T-helper 9 cell (primary cell): ENCODE data around the gene RBFOX2.

Experiments
- DNase-seq: peaks from one replicate; pipeline ENCODE4 v3.0.0-alpha.2; 2020

Gene RBFOX2

GRCh38 chr22:35921044-35921443 is 107.6 kb downstream of the RBFOX2 start:
- no peak for DNase-seq

DNA sequence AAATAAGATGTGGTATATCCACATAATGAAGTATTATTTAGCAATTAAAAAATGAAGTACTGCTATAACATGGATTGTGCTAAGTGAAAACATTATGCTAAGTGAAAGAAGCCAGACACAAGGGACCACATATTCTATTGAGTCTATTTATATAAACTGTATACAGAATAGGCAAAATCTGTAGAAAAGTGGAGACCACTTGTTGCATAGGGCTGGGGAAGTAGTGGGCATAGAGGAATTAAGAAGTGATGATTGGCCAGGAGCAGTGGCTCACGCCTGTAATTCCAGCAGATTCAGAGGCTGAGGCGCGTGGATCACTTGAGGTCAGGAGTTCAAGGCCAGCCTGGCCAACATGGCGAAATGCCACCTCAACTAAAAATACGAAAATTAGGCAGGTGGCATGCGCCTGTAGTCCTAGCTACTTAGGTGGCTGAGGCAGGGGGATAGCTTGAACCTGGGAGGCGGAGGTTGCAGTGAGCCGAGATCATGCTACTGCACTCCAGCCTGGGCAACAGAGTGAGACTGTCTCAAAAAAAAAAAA is 109.6 kb downstream of the RBFOX2 start:
- no peak for DNase-seq

DNA sequence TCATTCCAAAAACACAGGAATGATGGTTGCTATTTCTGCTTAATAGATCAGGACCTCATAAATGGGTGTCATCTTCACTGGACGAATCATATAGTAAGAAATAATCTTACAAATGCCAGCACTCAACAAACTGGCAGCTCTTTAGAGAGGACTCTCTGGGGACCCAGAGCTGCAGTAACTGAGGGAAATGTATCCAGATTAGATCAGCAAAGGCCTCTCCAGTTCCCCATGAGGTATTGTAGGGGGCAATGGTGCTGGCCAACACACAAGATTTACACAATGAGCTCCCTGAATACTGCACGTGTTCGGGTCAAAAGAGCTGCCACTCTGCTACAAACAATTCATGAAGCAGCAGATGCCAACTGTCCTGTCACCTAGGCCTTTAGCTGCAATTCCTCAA is 110.2 kb downstream of the RBFOX2 start:
- DNase-seq: no peak

DNA sequence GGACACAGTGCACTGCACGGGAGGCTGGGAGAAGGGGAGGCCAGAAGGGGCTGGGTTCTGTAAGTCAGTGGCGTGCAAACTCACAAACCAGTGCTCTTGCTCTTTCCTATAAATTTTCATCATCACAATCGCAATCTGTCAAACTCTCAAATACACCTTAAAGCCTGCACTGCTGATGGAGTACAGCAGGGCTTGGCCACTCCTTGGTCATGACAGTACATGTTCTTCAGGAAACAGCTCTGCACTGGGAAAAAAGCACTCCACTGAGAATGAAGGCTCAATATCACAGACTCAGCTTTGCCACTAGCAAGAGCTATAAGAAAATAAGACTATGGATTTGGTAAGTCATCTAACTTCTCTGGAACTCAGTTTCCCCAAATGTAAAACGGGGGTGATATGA is 111.0 kb downstream of the RBFOX2 start:
- no peak for DNase-seq

DNA sequence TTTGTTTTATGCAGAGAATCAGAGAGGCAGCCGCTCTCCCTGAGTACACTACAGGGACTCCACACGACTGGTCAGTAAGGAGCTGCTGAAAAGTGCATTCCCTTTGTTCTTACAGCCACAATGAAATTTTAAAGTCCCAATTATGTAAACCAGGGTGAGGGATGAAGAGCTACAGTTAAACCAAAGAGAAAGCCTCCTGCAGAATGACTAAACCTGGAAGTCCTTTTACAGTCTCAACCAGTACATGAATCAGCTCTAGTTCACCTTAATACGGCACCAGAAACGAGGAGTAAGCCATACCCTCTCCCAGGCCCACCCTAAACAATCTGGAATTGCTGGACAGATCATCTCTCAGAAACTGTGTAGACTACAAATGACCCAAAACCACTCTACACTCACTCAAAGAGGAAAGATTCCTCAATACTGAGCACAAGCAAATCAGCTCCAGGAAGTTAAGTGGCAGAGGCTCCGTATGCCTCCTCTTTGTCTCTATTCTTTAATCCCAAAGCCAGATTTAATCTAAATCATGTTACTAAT is 113.1 kb downstream of the RBFOX2 start:
- no peak for DNase-seq

DNA sequence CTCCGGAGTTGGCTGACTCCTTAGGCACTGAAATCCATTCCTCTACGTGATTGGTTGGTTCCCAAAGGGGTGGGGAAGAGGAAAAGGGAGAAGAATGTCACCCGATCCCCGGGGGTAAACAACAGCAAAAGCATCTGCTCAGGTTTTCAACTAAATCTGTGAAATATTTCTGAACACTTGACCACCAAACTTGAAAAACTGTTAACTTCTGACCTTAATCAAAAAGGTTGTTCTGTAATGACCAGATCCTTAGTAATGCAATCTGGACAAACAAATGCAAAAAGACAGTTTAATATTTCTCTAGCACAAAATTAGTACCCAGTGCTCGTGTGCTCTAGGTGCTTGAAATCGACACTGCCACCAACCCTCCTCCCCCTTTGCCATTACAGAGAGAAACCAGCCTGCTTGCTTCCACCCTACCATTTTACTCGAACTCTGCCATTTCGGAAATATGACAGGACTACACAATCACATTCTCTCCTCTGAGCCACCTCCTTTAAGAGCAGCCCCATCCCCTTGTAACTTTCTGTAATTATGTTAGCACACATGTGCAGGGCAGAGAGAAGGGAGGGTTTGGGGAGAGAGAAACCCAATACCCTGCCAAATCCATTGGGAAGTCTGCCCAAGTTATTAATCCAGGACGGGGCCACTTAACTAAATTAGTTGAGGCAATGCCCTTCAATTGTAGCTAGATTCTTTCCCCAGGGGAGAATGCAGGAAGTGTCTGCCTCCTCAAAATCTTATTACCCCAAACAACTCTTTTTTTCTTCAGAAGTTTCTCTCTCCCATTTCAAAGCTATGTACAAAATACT is 113.8 kb downstream of the RBFOX2 start:
- no peak for DNase-seq

DNA sequence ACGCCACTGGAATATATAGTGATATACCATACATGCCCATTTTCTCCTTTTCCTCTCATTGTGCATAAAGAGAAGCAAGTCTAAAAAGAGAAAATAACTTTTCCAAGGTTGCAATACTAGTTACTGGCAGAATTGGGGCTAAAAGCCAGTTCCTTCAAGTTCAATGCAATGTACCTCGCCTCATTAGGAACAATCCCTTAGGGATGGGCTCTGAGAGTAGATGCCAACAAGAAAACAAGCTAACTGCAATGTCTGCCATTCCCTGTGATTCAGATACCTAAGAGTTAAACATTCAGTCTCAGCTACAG is 114.3 kb downstream of the RBFOX2 start:
- DNase-seq: no peak

- DNase-seq: no peak
These were observed 114.7 kb downstream of the RBFOX2 start for GRCh38 chr22:35913925-35914324.

DNA sequence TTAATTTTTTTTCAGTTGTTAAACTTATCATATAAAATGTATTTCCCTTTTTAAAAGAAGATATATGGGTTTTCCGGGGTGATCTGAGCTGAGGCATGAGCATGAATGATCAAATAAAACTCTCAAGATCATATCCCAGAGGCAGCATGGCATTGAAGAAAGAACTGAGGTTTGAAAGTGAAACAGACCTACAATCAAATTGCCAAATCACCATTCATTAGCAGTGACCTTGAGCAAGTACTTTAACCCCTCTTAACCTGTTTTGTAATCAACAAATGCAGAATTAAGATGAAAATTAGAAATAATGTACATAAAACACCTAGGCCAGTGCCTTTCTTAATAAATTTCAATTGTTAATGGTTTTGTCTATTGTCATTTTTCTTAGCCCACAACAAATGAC is 116.0 kb downstream of the RBFOX2 start:
- no peak for DNase-seq

DNA sequence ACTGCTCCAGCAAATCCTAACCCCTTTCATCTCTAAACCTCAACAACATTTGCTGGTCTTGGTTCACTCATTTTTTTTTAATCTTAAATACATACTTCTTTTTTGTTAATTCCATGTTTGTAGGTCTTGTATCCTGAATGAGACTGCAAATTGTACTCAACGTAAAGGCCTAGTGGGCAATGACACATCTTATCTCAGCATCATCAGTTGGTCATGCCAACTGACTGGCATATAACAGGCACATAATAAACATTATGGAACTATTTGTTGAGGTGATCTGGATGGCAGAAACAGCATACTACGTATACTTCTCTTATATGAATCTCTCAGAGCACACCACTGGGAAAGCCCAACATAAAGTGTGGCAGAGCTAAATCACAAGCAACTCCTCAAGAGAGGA is 116.7 kb downstream of the RBFOX2 start:
- no peak for DNase-seq

DNA sequence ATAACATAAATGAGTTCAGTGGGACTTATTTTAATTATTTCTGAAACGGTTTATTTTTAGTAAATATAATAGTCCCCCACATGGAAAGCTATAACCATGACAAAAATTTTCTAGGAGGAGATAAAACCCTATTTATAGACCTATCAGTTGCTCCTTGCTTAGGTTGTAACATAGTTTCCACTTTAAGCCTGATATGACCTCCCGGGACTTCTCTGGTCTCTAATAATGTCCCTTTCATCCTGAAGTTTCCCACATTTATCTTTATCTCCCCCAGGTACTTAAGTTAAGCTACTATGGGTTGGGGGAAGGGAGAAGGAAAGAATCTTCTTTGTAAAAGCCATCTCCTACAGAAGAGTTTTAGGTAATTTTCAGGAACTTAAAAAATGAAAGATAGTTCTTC is 117.7 kb downstream of the RBFOX2 start:
- DNase-seq: no peak

DNA sequence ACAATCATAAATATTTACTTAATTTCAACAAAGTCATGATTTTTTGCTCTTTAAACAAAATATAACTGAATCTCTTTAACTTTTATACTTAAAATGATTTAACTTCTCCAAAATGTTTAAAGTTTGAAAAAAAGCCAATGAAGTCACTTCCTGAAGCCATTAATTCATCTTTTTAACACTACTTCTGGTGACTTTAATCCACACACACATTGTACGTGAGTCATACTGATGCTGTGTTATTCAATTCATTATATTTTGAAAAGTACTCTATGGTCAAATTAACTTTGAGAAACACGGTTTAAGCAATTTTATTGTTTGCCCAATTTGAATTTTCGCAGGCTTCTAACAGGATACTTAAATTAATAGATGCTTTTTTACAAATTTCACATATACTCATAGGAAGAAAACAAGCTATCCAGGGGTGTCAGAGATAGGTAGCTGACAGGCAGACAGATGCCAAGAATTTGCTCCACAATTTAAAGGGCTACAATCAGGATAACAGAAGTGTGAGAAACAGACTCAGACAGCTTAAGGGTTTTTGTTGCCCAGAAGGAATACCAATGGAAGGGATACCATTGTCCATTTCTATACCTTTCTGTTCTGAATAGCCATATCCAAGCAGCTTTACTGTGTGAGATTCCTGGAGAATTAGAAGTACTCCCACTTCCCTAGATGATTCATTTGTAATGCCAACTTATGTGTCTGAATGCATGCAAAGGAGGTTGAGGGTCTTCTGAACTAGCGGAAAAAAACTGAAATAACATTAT is 118.4 kb downstream of the RBFOX2 start:
- no peak for DNase-seq

GRCh38 chr22:35905894-35906293 is 122.7 kb downstream of the RBFOX2 start:
- no peak for DNase-seq

- no peak for DNase-seq
These were observed 123.9 kb downstream of the RBFOX2 start for GRCh38 chr22:35904752-35905151.

- no peak for DNase-seq
These were observed 124.3 kb downstream of the RBFOX2 start for GRCh38 chr22:35904336-35904692.

DNA sequence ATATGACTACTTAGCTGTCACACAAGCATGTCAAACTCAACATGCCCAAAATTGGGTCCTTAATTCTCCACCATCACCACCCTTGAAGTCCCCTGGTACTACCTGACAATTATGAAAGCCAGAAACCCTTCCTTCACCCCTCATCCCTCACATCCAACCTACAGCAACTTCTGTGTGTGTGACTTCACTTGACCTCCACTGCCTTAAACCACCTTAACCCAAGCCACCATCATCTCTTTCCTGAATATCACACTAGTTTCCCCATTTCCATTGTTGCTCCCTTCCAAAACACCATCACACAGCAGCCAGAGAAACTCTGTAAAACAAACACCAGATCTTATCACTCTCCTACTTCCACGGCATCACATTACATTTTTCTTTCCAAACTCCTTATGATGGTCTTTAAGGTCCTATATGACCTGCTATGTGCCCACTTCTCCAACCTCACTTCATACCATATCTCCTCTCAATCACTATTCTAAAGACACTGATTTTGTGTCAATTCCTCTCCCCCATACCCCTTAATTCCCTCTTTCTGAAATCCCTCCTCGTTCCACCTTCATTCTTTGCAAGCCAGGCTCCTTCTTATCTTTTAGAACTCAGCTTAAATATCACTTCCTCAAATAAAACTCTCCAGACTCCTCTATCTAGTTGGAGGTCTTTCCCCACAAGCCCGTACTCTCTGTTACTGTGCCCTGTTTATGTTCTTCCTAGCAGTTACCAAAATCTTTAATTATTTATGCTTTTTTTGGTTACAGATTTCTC is 124.9 kb downstream of the RBFOX2 start:
- no peak for DNase-seq

DNA sequence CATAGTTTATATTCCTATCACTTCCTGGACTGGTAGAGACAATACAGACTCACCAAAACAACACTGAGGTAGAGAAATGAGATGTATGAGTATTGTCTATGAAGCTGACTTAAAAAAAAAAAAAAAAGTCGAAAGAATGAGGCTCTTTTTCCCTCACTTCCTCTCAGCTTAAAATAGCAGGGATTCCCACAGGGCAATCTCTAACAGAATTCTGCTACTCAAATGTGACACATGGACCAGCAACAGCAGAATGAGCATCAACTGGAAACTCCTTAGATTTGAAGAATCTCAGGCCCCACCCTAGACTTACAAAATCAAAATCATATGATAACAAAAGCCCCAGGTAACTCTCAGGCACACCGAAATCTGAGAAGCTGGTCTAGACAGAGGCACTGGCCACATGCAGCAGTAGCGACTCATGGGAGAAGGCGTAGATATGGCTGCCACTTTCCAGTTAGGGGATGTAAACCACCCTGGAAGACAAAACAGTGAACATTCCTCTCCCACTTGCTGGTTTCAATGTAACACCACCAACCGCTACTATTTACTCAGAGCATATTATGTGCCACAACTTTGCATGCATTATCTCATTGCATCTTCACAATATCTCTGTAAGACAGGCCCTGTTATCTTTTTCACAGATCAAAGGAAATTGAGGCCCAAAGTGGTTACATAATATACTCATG is 128.0 kb downstream of the RBFOX2 start:
- DNase-seq: no peak

- no peak for DNase-seq
These were observed 128.9 kb downstream of the RBFOX2 start for GRCh38 chr22:35899736-35900135.

DNA sequence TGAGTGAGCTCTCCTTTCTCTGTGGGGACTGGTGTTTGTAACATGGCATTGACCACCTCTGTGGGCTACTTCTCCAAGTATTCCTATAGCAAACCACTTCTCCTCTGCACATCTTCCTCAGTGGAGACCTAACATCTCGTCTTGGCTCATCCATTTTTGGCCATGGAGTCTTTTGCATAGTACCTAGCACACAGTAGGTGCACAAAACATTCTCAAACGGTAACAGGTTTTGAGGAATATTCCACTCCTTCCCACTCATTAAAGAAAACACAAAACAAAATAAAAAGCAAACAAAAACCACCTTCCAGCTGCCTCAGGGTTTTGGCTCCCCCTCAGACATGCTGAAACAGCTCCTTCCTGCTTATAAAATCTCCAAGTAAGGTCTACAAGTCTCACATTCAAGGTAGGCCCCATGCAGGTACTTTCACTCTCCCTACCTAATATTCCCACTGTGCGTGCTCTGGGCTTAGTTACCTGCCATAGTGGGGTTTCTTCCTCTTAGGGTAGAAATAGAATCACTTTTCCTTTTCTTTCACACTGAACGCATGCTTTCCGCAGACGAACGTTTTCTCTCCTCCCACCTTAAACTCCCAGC is 132.4 kb downstream of the RBFOX2 start:
- DNase-seq: no peak

GRCh38 chr22:35894937-35895708 is 133.5 kb downstream of the RBFOX2 start:
- no peak for DNase-seq

DNA sequence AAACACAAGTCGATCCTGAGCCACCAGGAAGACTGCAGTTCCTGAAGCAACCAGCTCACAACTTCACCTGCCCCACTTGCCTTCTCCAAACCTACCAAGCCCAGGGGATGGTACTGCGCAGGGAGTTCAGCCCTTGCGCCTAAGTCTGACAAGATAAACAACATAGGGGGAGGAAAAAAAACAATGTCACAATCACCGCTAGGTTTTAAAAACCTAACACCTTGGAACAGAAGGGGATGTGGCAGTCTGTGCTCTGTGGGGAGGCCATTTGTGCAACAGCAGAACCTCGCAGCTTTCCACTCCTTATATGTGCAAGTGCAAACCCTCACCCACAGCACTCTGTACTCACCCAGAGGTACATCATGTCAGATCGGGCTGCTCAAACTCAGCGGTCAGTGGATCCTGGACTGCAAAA is 134.2 kb downstream of the RBFOX2 start:
- DNase-seq: no peak
